Mesothelial cell of epicardium (in vitro differentiated cells): ENCODE measurements around the gene OR5H1. TPM values are rescaled to one million over a fixed set of nuclear protein-coding genes. Genes with fewer than 3 reads are reported as not detected.

Experiments used
- DNase-seq, 2 experiments: peaks; one replicate each; pipeline ENCODE4 v3.0.0; 2021; ENCODE audit warnings: low spot score in 2 of 2; ENCODE audit not compliant: unreplicated experiment in 2 of 2
- H3K27ac Mint-ChIP-seq: 2 replicates; pipeline ENCODE4 v1.8.0; 2021; ENCODE audit warnings: mixed read lengths
- H3K27me3 Mint-ChIP-seq: 2 replicates; pipeline ENCODE4 v1.8.0; 2021; ENCODE audit warnings: low read depth, mixed read lengths
- H3K36me3 Mint-ChIP-seq: 2 replicates; pipeline ENCODE4 v1.8.0; 2021; ENCODE audit warnings: mixed read lengths
- H3K4me1 Mint-ChIP-seq: 2 replicates; pipeline ENCODE4 v1.8.0; 2021; ENCODE audit warnings: mixed read lengths
- H3K4me3 Mint-ChIP-seq: 2 replicates; pipeline ENCODE4 v1.8.0; 2021; ENCODE audit warnings: mild to moderate bottlenecking, moderate library complexity, mixed read lengths
- H3K9me3 Mint-ChIP-seq: 2 replicates; pipeline ENCODE4 v1.8.0; 2021; ENCODE audit warnings: mixed read lengths
- total RNA-seq: library from RNA; stranded (reverse); gene quantifications from 3 replicates; pipeline ENCODE4 v1.2.1, GENCODE V29; 2021
- TF ChIP-seq, protein P1 (sequence below): fragments of 200-600 bp; sonication (generic); IDR thresholded peaks from one replicate; pipeline ENCODE4 v1.5.0; 2021; ENCODE audit warnings: antibody characterized with exemption; ENCODE audit not compliant: unreplicated experiment

Gene OR5H1
- total RNA-seq, 1 donor from 2014 or later: not detected

DNA sequence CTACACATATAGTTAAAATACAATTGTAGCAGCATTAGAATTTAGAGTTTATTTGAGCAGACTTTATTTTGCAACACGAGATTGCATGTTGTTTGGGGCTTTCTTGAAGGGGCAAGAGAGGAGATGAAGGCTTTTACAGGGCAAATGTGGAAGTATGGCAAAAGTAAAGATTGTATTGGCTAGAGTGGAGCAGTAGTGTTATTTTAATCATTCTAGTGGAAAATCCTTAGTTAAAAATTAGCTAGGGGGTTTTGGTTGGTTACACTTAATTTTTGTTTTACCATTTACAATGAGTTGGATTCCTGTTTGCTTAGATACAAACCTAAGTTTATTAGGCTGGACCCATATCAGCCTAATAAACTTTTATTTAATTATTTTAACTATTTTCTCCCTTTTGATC lies 40.5 kb downstream of the OR5H1 start:
- Mint-ChIP-seq H3K27me3 (no peaks in the 10 kb centered on the region), H3K4me1 (no peaks in the 10 kb centered on the region), H3K9me3 (peaks cover 14% of the 10 kb centered on the region), H3K36me3 (no peaks in the 10 kb centered on the region), H3K4me3 (no peak overlapping the region), H3K27ac (no peak overlapping the region)
- DNase-seq: no peak
- TF ChIP-seq, protein P1, sequence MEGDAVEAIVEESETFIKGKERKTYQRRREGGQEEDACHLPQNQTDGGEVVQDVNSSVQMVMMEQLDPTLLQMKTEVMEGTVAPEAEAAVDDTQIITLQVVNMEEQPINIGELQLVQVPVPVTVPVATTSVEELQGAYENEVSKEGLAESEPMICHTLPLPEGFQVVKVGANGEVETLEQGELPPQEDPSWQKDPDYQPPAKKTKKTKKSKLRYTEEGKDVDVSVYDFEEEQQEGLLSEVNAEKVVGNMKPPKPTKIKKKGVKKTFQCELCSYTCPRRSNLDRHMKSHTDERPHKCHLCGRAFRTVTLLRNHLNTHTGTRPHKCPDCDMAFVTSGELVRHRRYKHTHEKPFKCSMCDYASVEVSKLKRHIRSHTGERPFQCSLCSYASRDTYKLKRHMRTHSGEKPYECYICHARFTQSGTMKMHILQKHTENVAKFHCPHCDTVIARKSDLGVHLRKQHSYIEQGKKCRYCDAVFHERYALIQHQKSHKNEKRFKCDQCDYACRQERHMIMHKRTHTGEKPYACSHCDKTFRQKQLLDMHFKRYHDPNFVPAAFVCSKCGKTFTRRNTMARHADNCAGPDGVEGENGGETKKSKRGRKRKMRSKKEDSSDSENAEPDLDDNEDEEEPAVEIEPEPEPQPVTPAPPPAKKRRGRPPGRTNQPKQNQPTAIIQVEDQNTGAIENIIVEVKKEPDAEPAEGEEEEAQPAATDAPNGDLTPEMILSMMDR: no peak

DNA sequence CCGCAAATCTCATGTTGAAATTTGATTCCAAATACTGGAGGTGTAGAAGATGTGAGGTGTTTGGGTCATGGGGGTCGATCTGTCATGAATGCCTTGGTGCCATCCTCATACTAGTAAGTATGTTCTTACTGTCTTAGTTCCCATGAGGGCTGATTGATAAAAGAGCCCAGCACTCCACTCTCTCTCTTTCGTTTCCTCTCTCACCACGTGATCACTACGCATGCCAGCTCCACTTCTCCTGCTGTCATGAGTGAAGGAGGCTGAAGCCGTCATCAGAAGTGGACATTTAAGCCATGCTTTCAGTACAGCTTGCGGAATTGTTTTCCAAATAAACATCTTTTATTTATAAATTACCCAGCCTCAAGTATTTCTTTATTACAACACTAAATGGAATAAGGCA lies 42.1 kb downstream of the OR5H1 start:
- no peak for DNase-seq
- Mint-ChIP-seq H3K27me3 (no peaks in the 10 kb centered on the region), H3K27ac (no peak overlapping the region), H3K36me3 (no peaks in the 10 kb centered on the region), H3K4me1 (no peaks in the 10 kb centered on the region), H3K9me3 (peaks cover 26% of the 10 kb centered on the region), H3K4me3 (no peak overlapping the region)
- TF ChIP-seq, protein P1: no peak

GRCh38 chr3:98180319-98180890 lies 49.9 kb downstream of the OR5H1 start:
- Mint-ChIP-seq H3K4me1 (no peaks in the 10 kb centered on the region), H3K9me3 (peaks cover 19% of the 10 kb centered on the region), H3K4me3 (no peak overlapping the region), H3K27ac (no peak overlapping the region), H3K36me3 (no peaks in the 10 kb centered on the region), H3K27me3 (no peaks in the 10 kb centered on the region)
- TF ChIP-seq, protein P1: no peak
- DNase-seq: no peak

DNA sequence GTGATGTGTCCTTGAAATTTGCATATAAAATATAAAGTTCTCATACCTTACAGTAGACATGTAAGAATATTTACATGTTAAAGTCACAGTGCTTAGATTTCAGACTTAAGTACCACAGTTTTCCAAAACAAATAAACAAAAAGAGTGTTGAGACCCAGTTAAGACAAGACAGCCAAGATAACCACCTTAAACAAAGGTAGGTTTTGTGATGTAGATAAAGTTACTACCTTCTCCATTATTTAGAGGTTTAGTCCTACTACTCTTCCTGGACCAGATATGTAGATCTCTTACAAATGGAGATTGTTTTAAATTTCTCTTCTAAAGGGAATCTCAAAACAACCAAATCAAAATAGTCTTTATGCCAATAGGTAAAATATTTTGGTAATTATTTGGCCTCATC lies 51.7 kb downstream of the OR5H1 start:
- H3K4me3 Mint-ChIP-seq: no peak overlapping the region
- no peak for DNase-seq
- H3K27ac Mint-ChIP-seq: no peak overlapping the region
- H3K4me1 Mint-ChIP-seq: no peaks in the 10 kb centered on the region
- peaks cover 2% of the 10 kb centered on the region for H3K9me3 Mint-ChIP-seq
- no peaks in the 10 kb centered on the region for H3K36me3 Mint-ChIP-seq
- no peaks in the 10 kb centered on the region for H3K27me3 Mint-ChIP-seq
- TF ChIP-seq, protein P1: no peak

DNA sequence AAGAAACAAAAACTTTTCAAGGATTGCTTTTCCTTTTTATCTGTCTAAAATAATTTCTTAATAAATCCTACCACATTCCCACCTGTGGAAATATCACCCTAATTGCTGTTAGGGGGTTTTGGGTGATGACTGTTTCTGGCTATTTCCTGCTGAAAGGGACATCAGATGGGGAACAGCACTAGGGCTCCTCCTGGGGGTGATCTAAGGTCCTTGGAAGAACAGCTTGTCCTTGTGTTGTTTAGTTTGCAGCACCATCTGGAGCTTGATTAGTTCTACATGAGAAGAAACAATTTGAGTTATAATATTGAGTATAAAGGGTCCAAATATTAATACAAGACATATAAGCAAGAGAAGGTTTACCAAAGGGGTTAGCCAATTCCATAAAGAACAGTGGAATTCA lies 54.7 kb downstream of the OR5H1 start:
- Mint-ChIP-seq H3K9me3 (no peaks in the 10 kb centered on the region), H3K27me3 (no peaks in the 10 kb centered on the region), H3K4me3 (no peak overlapping the region), H3K36me3 (no peaks in the 10 kb centered on the region), H3K27ac (no peak overlapping the region), H3K4me1 (no peaks in the 10 kb centered on the region)
- TF ChIP-seq, protein P1: no peak
- no peak for DNase-seq

Other genes starting within 250 kb of the OR5H1 start
- gene RIOX2, start 158.3 kb upstream of the OR5H1 start, total RNA-seq: 17.3 to 20.5 TPM (median 20.0 TPM) in 3 replicates
- not detected in 3 replicates for gene GABRR3, start 95.4 kb upstream of the OR5H1 start, total RNA-seq
- not detected in 3 replicates for gene OR5AC2, start 43.5 kb upstream of the OR5H1 start, total RNA-seq
- not detected in 3 replicates for gene OR5H14, start 16.8 kb downstream of the OR5H1 start, total RNA-seq
- gene OR5H15, start 36.0 kb downstream of the OR5H1 start, total RNA-seq: not detected in 3 replicates
- gene OR5H6, start 133.5 kb downstream of the OR5H1 start, total RNA-seq: not detected in 3 replicates
- not detected in 3 replicates for gene OR5H2, start 151.8 kb downstream of the OR5H1 start, total RNA-seq
- gene OR5K4, start 223.1 kb downstream of the OR5H1 start, total RNA-seq: not detected in 3 replicates